ENCODE data around the gene GPC6.

- TF ChIP-seq, protein P1, sequence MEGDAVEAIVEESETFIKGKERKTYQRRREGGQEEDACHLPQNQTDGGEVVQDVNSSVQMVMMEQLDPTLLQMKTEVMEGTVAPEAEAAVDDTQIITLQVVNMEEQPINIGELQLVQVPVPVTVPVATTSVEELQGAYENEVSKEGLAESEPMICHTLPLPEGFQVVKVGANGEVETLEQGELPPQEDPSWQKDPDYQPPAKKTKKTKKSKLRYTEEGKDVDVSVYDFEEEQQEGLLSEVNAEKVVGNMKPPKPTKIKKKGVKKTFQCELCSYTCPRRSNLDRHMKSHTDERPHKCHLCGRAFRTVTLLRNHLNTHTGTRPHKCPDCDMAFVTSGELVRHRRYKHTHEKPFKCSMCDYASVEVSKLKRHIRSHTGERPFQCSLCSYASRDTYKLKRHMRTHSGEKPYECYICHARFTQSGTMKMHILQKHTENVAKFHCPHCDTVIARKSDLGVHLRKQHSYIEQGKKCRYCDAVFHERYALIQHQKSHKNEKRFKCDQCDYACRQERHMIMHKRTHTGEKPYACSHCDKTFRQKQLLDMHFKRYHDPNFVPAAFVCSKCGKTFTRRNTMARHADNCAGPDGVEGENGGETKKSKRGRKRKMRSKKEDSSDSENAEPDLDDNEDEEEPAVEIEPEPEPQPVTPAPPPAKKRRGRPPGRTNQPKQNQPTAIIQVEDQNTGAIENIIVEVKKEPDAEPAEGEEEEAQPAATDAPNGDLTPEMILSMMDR (IDR thresholded peaks at IDR 0.05): no peak
- TF ChIP-seq POLR2A (IDR thresholded peaks at IDR 0.05): no peak
- TF ChIP-seq EP300 (IDR thresholded peaks at IDR 0.05): no peak
Measured at GRCh38 chr13:94195715-94196114, 969.1 kb downstream of the GPC6 start.
